Cardiac fibroblast (primary cell): Measurements from ENCODE around the gene TNFRSF17.
"Not testable (repeated sequence)": the region's sequence is repeated elsewhere in the genome, so short reads cannot be mapped to it uniquely, and the experiment has no call there.

Source experiments
- DNase-seq, 2 donors: peaks; one replicate each; pipeline versions ENCODE4 v3.0.0 to v3.0.0-alpha.2; 2010; ENCODE audit warnings: low read depth in 2 of 2
- H3K4me3 ChIP-seq, 2 donors: replicated peaks in 1 of 2; 1 replicate in 1 of 2; 2 replicates in 1 of 2; pipeline ENCODE4 v1.5.1; 2011; ENCODE audit warnings: low read depth in 2 of 2, low read length in 2 of 2, mild to moderate bottlenecking in 2 of 2, moderate library complexity in 1 of 2
- TF ChIP-seq, protein P1 (sequence below): IDR thresholded peaks from one replicate; pipeline ENCODE4 v1.5.1; 2011; ENCODE audit warnings: low read depth, mild to moderate bottlenecking, low read length, inconsistent platforms

TNFRSF17 gene

DNA sequence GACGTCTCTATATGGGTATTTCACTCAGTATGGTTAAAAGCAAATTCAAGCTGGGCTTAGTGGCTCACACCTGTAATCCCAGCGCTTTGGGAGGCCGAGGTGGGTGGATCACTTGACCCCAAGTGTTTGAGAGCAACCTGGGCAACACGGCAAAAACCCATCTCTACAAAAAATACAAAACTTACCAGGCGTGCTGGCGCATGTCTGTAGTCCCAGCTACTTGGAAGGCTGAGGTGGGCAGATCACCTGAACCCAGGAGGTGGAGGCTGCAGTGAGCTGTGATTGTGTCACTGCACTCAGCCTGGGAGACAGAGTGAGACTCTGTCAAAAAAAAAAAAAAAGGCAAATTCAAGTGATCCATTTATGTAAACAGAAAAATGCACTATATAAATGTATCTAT, 1.3 kb upstream of the TNFRSF17 start:
- DNase-seq, result no peak
- H3K4me3 ChIP-seq, result no peak overlapping the region
- TF ChIP-seq, protein P1, sequence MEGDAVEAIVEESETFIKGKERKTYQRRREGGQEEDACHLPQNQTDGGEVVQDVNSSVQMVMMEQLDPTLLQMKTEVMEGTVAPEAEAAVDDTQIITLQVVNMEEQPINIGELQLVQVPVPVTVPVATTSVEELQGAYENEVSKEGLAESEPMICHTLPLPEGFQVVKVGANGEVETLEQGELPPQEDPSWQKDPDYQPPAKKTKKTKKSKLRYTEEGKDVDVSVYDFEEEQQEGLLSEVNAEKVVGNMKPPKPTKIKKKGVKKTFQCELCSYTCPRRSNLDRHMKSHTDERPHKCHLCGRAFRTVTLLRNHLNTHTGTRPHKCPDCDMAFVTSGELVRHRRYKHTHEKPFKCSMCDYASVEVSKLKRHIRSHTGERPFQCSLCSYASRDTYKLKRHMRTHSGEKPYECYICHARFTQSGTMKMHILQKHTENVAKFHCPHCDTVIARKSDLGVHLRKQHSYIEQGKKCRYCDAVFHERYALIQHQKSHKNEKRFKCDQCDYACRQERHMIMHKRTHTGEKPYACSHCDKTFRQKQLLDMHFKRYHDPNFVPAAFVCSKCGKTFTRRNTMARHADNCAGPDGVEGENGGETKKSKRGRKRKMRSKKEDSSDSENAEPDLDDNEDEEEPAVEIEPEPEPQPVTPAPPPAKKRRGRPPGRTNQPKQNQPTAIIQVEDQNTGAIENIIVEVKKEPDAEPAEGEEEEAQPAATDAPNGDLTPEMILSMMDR, result no peak

DNA sequence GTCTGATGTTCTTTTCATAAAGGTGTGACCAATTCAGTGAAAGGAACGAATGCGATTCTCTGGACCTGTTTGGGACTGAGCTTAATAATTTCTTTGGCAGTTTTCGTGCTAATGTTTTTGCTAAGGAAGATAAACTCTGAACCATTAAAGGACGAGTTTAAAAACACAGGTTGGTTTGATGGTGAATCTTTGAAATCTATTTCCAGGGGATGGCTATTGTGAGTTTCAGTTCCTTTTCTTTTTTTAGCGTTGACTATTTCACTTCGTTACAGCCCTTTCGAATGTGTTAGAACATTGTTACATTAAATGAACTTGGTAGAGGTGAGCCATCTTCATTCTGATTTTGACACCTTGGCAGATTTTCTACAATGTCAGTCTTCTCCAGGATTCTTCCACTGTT, 1.2 kb downstream of the TNFRSF17 start:
- no peak overlapping the region for H3K4me3 ChIP-seq
- TF ChIP-seq, protein P1, result no peak
- DNase-seq, result no peak

DNA sequence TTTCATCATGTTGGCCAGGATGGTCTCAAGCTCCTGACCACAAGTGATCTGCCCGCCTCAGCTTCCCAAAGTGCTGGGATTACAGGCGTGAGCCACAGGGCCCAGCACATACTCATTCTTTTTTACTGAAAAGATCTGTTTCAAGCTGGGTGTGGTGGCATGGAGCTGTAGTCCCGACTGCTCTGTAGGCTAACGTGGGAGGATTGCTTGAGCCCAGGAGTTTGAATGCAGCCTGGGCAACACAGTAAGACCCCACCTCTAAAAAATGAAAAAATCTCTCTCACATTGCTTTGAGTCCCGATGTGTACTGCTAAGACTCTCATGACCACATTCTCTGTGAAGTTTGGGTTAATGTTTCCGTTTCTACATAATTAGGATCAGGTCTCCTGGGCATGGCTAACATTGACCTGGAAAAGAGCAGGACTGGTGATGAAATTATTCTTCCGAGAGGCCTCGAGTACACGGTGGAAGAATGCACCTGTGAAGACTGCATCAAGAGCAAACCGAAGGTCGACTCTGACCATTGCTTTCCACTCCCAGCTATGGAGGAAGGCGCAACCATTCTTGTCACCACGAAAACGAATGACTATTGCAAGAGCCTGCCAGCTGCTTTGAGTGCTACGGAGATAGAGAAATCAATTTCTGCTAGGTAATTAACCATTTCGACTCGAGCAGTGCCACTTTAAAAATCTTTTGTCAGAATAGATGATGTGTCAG, 2.3 kb downstream of the TNFRSF17 start:
- no peak overlapping the region for H3K4me3 ChIP-seq
- TF ChIP-seq, protein P1, result no peak
- no peak for DNase-seq

DNA sequence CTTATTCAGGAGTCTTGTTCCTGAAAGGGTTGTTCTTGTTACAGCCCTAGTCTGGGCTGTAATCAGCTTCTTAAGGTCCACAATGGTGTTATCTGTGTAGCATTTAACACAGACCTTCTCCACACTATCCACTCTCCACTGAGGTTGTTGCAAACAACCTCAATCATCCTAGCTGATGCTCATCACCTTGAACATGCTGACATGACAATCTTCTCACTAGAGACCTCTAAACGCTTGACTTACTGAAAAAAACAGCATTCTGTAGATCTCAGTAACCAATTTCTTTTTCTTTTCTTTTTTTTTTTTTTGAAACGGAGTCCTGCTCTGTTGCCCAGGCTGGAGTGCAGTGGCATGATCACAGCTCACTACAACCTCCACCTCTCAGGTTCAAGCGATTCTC, 3.6 kb downstream of the TNFRSF17 start:
- DNase-seq, result no peak
- no peak overlapping the region for H3K4me3 ChIP-seq
- TF ChIP-seq, protein P1, result no peak

DNA sequence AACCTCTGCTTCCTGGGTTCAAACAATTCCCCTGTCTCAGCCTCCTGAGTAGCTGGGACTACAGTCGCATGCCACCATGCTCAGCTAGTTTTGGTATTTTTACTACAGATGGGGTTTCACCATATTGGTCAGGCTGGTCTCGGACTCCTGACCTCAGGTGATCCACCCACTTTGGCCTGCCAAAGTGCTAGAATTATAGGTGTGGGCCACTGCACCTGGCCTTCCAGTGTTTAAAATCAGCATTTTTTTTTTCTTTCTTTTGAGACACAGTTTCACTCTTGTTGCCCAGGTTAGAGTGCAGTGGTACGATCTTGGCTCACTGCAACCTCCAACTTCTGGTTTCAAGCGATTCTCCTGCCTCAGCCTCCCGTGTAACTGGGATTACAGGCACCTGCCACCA, 5.3 kb downstream of the TNFRSF17 start:
- not testable (repeated sequence) for DNase-seq, H3K4me3 ChIP-seq

DNA sequence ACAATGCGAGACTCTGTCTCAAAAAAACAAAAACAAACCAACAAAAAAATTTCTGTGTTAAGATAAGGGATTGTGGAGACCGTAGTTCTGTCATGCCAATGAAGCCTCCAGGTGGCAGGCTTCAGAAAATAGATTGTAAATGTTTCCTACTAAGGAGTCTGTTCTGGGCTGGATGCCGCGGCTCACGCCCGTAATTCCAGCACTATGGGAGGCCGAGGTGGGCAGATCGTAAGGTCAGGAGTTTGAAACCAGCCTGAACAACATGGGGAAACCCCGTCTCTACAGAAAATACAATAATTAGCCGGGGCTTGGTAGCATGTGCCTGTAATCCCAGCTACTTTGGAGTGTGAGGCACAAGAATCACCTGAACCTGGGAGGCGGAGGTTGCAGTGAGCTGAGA, 7.1 kb downstream of the TNFRSF17 start:
- DNase-seq, result peak in 1 of 2 donors; percentile 29
- TF ChIP-seq, protein P1, result no peak
- H3K4me3 ChIP-seq, result no peak overlapping the region

DNA sequence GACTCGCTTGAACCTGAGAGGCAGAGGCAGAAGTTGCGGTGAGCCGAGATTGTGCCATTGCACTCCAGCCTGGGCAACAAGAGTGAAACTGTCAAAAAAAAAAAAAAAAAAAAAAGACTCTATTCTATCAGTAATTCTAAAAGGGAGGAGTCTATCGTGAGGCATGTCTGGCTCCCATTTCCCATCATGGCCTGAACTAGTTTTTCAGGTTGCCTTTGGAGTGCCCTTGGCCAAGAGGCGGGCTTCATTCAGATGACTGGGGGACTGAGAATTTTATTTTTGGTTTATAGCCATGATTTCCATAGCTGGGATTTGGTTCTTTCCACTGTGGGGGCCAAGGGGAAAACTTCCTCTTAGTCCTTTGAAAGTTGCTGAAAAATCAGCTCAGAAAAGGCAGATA, 8.1 kb downstream of the TNFRSF17 start:
- no peak overlapping the region for H3K4me3 ChIP-seq
- TF ChIP-seq, protein P1, result no peak
- no peak for DNase-seq
